Measurements from ENCODE around the gene GSX1.

The GSX1 gene

GRCh38 chr13:27793507-27794367 lies 1.5 kb downstream of the GSX1 start:
- DNase-seq (ENCODE audit: low read depth) = no peak
- H3K4me3 ChIP-seq (ENCODE audit: control insufficient read depth, low read depth, low read length) = no peak overlapping the region
- TF ChIP-seq CTCF (conservative IDR thresholded peaks at IDR 0.05; ENCODE audit: control insufficient read depth, insufficient read depth, low read depth, low read length) = no peak

GRCh38 chr13:27794368-27794691 lies 2.0 kb downstream of the GSX1 start:
- no peak overlapping the region for H3K4me3 ChIP-seq (ENCODE audit: control insufficient read depth, low read depth, low read length)
- DNase-seq (ENCODE audit: low read depth) = no peak
- no peak for TF ChIP-seq CTCF (conservative IDR thresholded peaks at IDR 0.05; ENCODE audit: control insufficient read depth, insufficient read depth, low read depth, low read length)

GRCh38 chr13:27794921-27795717 lies 2.8 kb downstream of the GSX1 start:
- DNase-seq (ENCODE audit: low read depth) = no peak
- no peak for TF ChIP-seq CTCF (conservative IDR thresholded peaks at IDR 0.05; ENCODE audit: control insufficient read depth, insufficient read depth, low read depth, low read length)
- H3K4me3 ChIP-seq (ENCODE audit: control insufficient read depth, low read depth, low read length) = no peak overlapping the region

- no peak overlapping the region for H3K4me3 ChIP-seq (ENCODE audit: control insufficient read depth, low read depth, low read length)
- no peak for DNase-seq (ENCODE audit: low read depth)
These were observed 3.4 kb downstream of the GSX1 start for GRCh38 chr13:27795718-27796019.

GRCh38 chr13:27796544-27797227 lies 4.4 kb downstream of the GSX1 start:
- no peak for TF ChIP-seq CTCF (conservative IDR thresholded peaks at IDR 0.05; ENCODE audit: control insufficient read depth, insufficient read depth, low read depth, low read length)
- DNase-seq (ENCODE audit: low read depth) = no peak
- no peak overlapping the region for H3K4me3 ChIP-seq (ENCODE audit: control insufficient read depth, low read depth, low read length)

More at GRCh38 chr13:27795718-27796019, 3.4 kb downstream of the GSX1 start:
- TF ChIP-seq CTCF (conservative IDR thresholded peaks at IDR 0.05; ENCODE audit: control insufficient read depth, insufficient read depth, low read depth, low read length) = no peak

GRCh38 chr13:27797228-27797624 lies 4.9 kb downstream of the GSX1 start:
- peak; percentile 5 for TF ChIP-seq CTCF (conservative IDR thresholded peaks at IDR 0.05; ENCODE audit: control insufficient read depth, insufficient read depth, low read depth, low read length)
- peak; percentile 19 for DNase-seq (ENCODE audit: low read depth)

More at GRCh38 chr13:27797228-27797624, 4.9 kb downstream of the GSX1 start:
- H3K4me3 ChIP-seq (ENCODE audit: control insufficient read depth, low read depth, low read length) = no peak overlapping the region
